HK-2 (cell line): ENCODE data around the gene USP54.
A peak's percentile ranks its signal among the peaks of the same experiment; 100 is the strongest.
"Not testable (repeated sequence)": the region's sequence is repeated elsewhere in the genome, so short reads cannot be mapped to it uniquely, and the experiment has no call there.

Experiments
- DNase-seq: peaks from one replicate; pipeline ENCODE4 v3.0.0-alpha.2; 2018; ENCODE audit not compliant: unreplicated experiment

Gene USP54, protein sequence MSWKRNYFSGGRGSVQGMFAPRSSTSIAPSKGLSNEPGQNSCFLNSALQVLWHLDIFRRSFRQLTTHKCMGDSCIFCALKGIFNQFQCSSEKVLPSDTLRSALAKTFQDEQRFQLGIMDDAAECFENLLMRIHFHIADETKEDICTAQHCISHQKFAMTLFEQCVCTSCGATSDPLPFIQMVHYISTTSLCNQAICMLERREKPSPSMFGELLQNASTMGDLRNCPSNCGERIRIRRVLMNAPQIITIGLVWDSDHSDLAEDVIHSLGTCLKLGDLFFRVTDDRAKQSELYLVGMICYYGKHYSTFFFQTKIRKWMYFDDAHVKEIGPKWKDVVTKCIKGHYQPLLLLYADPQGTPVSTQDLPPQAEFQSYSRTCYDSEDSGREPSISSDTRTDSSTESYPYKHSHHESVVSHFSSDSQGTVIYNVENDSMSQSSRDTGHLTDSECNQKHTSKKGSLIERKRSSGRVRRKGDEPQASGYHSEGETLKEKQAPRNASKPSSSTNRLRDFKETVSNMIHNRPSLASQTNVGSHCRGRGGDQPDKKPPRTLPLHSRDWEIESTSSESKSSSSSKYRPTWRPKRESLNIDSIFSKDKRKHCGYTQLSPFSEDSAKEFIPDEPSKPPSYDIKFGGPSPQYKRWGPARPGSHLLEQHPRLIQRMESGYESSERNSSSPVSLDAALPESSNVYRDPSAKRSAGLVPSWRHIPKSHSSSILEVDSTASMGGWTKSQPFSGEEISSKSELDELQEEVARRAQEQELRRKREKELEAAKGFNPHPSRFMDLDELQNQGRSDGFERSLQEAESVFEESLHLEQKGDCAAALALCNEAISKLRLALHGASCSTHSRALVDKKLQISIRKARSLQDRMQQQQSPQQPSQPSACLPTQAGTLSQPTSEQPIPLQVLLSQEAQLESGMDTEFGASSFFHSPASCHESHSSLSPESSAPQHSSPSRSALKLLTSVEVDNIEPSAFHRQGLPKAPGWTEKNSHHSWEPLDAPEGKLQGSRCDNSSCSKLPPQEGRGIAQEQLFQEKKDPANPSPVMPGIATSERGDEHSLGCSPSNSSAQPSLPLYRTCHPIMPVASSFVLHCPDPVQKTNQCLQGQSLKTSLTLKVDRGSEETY (N-terminal part only)

DNA sequence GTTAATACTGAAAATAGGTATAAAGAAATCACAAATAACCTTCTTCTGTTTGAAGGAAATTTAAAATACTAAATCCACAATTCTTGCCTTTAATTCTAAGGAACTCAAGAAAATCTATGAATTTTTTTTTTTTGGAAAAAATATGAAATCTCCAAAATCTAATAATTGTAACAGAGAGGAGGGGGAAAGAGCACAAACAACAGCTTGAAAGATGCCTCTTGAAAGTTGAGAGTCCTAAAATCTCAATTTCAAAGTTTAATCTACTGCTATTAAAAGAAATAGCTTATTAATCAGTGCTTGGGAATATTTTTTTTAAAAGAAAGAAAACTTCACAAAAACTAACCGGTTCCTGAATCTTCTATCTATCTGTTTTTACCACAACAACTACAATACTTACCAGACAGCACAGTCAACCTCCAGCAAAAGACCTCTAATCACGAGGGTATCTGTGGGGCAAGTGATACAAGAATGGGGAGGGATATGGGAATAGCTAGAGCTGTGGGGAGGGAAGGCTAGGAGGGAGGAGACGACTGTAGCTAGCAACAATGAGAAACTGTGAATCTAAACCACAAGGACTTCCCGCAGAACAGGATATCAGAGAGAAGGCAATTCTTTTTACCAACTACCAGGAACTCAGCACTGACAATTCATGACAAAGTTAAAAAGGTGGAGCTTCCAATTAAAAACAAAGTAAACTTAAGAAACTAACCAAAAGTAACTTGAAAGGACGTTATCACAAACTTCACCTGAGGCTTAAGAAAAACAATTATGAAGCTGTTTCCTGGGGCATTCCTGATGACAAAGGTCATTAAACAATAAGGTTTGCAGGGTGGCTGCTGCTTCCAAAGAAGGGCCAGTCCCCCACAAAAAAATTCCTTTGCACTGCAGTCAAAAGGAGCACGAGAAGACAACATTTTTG, at the start of gene USP54:
USP54 (minus strand) TSS at position 462 of the 919 bp plus-strand sequence. CDS start 15,684 bp downstream, outside the sequence.
- peak; percentile 48 for DNase-seq

DNA sequence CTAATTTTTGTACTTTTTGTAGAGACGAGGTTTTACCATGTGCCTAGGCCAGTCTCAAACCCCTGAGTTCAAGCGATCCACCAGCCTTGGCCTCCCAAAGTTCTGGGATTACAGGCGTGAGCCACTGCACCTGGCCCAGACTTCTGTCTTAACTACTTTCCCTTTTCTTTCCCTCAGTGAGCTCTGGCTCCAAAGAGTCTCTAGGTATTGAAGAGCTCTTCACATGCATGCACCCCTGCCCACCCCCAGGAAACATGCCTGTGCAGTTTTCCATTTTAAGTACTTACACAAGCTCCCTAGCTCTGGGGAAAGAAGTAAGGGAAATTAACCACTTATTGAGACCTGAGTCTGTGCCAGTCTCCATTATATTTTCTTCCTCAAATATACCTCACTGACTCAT, 48.1 kb upstream of the USP54 start:
- DNase-seq, result no peak

DNA sequence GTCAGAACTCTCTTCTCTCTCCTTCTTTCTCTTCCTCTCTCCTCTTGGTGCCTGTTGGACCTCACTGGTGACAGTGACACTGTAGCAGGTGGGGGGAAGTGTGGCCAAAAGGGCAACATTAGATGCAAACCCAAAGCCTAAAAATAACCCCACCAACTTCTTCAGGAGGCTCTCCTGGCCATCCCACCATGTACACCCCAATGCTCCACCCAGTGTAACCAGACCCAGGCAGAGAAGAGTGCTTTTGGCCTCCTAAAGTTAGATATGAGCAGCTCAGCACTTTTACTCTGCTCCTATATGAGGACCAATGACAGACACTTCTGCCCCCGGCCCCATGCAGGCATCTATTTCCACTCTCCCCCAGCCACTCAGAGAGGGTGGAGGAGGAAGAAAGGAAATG, 44.6 kb upstream of the USP54 start:
- DNase-seq, result no peak

DNA sequence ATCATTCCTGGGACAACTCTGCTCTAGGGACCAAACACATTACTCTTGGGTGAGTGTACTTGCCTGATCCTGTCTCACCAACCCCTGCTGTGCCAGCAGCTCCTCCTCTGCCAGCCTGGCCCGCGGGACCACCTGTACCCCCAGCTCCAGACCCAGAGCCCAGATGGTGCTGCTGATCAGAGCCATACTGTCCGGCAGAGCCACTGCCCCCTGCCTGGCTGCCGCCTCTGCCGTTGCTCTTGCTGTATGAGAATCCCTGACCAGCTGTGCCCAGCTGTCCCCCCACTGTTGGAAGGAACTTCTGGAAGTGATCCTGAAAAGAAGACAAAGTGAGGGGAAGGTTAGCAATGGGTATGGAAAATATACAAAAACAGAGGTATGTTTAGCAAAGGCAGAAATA, 43.3 kb upstream of the USP54 start:
- no peak for DNase-seq

DNA sequence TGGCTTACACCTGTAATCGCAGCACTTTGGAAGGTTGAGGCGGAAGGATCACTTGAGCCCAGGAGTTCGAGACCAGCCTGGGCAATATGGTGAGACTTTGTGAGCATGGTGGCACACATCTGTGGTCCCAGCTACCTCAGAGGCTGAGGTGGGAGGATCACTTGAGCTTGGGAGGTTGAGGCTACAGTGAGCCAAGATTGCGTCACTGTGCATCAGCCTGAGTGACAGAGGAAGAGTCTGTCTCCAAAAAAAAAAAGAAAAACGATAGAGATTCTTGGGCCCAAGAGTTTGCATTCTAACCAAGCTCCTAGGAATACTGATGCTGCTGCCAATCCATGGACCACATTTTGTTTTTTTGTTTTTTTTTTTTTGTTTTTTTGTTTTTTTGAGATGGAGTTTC, 38.0 kb upstream of the USP54 start:
- DNase-seq, result no peak

DNA sequence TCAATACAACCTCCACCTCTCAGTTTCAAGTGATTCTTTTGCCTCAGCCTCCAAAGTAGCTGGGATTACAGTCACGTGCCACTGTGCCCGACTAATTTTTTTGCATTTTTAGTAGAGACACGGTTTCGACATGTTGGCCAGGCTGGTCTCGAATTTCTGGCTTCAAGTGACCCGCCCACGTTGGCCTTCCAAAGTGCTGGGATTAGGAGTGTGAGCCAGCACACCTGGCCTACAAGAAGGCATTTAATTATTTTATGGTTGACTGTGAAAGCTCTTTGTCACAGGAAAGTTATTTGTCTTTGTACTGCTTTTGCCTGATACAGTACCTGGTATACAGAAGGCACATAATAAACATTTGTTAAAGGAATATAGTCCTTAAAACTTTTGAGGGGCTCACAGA, 37.3 kb upstream of the USP54 start:
- no peak for DNase-seq

DNA sequence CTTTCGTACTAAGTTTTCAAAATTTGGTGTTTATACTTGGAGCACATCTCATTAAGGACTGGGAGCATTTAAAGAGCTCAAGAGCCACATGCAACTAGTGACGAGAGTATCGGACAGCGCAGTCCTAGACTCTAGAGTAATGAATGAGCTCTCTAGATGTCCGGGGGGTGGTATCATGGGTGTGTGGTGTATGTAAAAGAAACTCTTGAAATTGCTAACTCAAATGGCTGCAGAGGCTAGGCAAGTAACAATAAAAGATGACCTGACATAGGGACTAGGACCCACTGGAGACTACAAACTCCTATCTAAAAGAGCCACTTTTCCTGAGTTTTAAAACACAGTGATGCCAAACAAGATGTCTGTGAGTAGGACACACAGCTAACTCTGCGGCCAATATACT, 36.2 kb upstream of the USP54 start:
- DNase-seq, result no peak

DNA sequence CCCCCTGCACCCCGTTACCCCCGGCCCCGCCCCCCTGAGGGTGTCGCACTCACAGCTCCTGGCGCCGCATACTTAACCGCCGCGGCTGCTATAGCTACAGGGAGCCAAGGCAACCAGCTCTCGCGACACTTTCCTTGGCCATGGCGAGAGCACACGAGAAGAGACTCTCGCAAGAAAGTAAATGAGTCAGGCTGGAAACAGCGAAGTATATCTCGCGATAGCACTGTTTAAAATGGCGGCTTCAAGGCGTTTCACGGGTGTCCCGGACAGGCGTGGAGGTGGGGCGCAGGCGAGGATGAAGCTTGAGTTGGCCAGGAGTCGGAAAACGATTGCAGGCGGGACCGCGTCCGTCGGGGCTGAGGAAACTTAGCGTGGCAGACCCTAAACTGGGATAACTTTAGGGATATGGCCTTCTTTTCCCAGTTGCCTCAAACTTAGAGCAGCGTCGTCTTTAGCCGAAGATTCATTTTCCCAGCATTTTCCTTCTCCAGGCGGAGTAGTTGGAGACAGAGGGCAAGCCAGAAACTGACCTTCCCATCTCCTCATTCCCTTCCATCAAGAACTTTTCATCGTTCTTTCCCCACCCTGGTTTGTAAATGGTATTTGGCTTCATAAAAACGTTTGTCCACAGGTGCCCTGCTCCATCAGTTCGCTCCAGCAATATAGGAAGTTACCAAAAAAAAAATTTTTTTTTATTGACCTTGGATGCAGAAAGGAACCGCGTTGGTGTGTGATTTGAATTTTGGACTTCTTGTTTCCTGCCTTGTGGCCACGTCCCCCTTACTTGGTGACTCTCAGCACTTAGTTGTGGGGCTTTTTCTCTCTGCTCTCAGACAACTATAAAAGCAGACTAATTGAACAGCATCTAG, 35.0 kb upstream of the USP54 start:
- DNase-seq, result peak; percentile 93

DNA sequence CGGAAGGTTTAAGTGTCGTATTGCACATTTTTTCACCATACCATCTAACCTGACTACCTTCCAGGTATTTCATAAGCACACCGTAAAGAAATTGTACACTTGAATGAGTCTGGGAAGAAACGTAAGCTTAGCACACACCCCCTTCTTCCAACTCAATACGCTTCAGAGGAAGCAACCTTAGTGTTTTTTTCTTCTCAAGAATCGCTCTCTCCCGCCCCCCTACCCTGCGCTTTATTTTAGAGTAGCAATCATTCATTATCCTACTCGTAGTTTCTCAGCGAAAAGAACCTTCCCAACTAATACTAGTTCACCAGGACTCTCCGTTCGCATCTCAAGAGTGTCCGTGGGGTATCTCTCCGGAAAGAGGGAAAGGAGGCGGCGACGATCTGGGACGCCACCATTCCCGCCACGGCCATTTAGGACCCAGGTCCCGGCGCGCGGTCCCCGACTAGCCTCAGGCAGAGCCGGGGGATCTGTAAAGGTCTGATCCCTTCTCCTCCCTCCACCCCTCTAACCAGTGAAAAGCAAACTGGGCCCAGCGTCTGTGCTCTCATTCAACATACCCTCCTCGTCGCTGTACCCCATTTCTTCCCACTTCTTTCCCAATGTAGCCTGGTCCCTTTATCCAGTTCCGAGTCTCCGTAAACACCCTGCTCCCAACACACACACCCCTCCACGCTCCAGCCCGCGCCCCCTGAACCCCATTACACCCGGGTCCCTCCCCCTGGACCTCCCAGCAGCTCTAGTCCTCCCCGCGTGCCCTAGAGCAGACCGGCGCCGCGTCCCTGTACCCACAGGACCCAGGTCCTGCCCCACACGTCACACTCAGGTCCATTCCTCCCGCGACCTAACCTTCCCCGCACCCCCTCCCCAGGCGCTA, 34.1 kb upstream of the USP54 start:
- peak; percentile 49 for DNase-seq

DNA sequence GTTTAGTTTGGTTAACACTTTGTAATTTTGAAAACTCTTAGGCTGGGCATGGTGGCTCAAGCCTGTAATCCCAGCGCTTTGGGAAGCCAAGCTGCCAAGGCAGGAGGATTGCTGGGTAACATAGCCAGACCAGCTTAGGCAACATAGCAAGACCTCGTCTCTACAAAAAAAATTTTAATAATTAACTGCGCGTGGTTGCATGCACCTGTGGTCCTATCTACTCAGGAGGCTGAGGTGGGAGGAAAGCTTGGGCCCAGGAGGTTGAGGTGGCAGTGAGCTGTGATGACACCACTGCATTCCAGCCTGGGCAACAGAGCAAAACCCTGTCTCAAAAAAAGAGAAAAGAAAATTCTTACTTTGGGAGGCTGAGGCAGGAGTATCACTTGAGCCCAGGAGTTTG, 31.9 kb upstream of the USP54 start:
- DNase-seq, result peak; percentile 40

DNA sequence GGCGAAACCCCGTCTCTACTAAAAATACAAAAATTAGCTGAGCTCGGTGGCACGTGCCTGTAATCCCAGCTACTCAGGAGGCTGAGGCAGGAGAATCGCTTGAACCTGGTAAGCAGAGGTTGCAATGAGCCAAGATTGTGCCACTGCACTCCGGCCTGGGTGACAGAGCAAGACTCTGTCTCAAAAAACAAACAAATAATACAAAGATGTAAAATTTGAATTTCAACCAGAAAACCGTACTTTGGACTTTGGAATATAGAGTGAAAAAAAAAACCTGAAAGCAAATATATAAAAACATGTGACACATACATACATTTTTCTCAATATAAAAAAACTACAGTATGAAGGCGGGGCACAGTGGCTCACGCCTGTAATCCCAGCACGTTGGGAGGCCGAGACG, 29.8 kb upstream of the USP54 start:
- DNase-seq, result not testable (repeated sequence)

DNA sequence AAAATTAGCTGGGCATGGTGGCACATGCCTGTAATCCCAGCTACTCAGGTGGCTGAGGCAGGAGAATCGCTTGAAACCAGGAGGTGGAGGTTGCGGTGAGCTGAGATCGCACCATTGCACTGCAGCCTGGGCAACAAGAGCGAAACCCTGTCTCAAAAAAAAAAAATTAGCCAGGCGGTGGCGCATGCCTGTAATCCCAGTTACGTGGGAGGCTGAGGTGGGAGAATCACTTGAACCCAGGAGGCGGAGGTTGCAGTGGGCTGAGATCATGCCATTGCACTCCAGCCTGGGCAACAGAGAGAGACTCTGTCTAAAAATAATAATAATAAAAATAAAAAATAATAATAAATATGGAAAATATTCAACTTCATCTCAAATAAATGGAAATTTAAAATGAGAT, 26.0 kb upstream of the USP54 start:
- DNase-seq, result not testable (repeated sequence)

DNA sequence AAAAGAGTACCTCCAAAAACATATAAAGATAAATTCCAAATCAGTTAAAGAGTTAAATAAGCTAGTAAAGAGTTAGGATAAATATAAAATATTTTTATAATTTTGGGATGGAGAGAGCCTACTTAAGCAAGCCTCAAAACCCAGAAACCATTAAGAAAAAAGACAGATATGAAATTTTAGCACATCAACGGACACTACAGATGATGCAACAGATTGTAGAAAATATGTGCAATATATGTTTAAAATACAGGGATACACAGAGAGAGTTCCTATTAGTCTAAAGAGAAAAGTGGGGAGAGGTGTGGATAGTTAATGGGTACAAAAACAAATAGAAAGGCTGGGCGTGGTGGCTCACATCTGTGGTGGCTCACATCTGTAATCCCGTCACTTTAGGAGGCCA, 23.6 kb upstream of the USP54 start:
- DNase-seq, result no peak

DNA sequence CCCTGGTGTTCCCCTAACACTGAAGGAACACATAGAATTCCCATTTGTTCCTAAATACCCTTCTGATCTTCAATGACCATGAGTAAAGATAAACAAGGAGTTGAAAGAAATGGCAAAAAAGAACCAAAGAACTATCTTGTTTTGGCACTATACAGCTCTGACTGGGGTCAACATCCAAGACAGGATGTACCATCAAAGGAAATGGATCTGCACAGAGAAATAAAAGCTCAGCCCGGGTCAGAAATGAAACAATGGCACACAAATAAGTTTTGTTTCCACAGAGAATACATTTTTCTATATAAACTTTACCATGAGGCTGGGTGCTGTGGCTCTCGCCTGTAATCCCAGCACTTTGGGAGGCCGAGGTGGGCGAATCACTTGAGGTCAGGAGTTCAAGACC, 18.0 kb upstream of the USP54 start:
- DNase-seq, result no peak

DNA sequence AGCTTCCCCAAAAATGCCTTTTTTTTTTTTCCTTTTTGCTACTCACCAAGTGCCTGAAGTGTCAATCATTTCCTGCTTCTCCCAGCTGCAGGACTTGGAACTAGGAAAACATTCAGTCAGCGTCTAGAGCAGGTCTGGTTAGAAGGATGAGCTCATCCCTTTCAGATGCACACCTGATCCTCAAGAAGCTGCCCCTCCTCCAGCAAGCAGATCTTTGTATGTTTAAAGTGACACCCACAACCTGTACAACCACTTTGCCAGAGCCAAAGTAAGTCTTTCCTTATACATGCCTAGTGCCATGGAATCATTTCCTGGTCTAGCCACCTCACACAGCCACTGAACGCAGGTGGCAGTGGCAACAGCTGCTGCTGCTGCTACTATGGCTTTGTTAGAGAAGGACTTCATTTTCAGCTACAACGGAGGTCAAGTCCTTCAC, 10.4 kb upstream of the USP54 start:
- DNase-seq, result peak; percentile 54

DNA sequence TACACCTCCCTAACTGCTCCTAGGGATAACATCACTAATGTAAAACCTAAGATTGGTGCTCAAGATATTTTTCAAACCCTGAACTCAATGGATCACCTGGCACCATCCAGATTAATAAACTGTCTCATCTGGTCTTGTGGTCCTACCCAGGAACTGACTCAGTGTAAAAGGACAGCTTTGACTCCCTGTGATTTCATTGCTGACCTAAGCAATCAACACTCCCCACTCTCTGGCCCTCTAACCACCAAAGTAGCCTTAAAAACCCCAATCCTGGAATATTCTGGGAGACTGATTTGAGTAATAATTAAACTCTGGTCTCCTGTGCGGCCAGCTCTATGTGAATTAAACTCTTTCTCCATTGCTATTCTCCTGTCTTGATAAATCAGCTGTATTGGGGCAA, 6.2 kb upstream of the USP54 start:
- peak; percentile 44 for DNase-seq

DNA sequence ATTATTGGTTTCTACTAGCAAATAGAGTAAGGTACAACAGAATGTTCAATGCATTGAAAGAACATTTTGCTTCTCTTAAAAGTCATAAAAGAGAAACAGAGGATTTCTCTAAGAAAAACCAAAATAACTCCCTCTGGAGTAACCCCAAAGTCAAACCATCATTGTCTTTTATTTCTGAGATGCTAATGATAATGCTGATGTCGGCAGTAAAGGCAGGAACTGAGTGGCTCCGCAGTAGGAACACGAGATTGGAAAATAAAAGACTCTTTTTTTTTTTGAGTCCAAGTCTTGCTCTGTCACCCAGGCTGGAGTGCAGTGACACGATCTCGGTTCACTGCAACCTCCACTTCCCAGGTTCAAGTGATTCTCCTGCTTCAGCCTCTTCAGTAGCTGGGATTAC, 2.7 kb upstream of the USP54 start:
- no peak for DNase-seq

DNA sequence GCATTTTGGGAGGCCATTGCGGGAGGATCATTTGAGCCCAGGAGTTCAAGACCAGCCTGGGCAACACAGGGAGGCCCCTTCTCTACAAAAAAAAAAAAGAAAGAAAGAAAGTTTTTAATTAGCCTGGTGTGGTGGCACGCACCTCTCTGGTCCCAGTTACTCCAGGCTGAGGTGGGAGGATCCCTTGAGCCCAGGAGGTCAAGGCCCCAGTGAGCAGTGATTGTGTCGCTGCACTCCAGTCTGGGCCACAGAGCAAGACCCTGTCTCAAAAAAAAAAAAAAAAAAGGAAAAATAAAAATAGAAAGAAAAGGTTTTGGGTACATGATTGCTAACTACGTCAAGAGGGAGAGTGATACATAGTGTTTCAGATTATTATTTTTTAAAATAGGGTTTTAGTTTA, 2.0 kb upstream of the USP54 start:
- DNase-seq, result no peak
